ENCODE results near the gene ZBTB20.

ZBTB20 gene

DNA sequence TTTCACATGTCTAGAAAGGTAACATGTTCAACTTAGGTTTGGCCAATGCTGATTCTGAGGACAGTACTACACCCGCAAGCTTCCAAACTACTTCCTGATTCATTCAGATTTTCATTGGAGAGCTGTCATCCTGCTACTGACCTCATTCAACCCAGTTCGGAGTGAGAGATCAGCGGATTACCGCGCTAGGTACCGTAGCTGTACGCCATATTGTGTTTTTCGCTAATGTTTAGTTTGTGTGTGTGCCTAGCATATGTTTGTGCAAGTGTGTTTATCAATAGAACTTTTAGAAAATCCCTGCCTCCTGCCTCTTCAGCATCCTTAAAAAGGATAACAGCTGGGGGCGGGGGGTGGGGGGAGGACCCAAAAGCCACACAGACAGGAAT, 1.1 kb downstream of the ZBTB20 start:
- Histone ChIP-seq H3K56ac (ENCODE audit: low read length) (peak overlapping the region; percentile 95), H4K8ac (ENCODE audit: low read depth, low read length) (no peak overlapping the region), H3K36me3 (ENCODE audit: control insufficient read depth, insufficient read depth, low read length) (no peaks in the 10 kb centered on the region), H3K23ac (ENCODE audit: low read length) (no peak overlapping the region), H3K4me2 (ENCODE audit: low read length) (peak overlapping the region; percentile 70), H2BK5ac (ENCODE audit: low read length) (no peak overlapping the region), H2BK120ac (ENCODE audit: low read depth, low read length) (no peak overlapping the region), H3K79me1 (ENCODE audit: low read length) (no peaks in the 10 kb centered on the region), H3K27me3 (ENCODE audit: insufficient read depth, low read length, poor library complexity) (no peaks in the 10 kb centered on the region), H3K4me1 (ENCODE audit: control insufficient read depth, low read depth, low read length) (no peaks in the 10 kb centered on the region), H3K18ac (ENCODE audit: low read length) (no peak overlapping the region), H3K27ac (ENCODE audit: low read depth, low read length) (no peak overlapping the region), H2BK15ac (replicated peaks; ENCODE audit: low read depth) (no peak overlapping the region), H3K4ac (ENCODE audit: low read depth, low read length) (no peak overlapping the region), H3K9ac (ENCODE audit: low read length) (peak overlapping the region; percentile 71), H3K79me2 (ENCODE audit: control insufficient read depth, insufficient read depth, low read length) (no peaks in the 10 kb centered on the region), H2AK5ac (ENCODE audit: low read length) (no peak overlapping the region), H4K5ac (ENCODE audit: low read length) (no peak overlapping the region), H3K4me3 (ENCODE audit: low read length) (peak overlapping the region; percentile 74)
- no CpG with 5 or more reads among the region's 9 CpGs for WGBS (ENCODE audit: extremely low coverage, insufficient coverage, low lambda C conversion rate)
- peak; percentile 67 for DNase-seq

DNA sequence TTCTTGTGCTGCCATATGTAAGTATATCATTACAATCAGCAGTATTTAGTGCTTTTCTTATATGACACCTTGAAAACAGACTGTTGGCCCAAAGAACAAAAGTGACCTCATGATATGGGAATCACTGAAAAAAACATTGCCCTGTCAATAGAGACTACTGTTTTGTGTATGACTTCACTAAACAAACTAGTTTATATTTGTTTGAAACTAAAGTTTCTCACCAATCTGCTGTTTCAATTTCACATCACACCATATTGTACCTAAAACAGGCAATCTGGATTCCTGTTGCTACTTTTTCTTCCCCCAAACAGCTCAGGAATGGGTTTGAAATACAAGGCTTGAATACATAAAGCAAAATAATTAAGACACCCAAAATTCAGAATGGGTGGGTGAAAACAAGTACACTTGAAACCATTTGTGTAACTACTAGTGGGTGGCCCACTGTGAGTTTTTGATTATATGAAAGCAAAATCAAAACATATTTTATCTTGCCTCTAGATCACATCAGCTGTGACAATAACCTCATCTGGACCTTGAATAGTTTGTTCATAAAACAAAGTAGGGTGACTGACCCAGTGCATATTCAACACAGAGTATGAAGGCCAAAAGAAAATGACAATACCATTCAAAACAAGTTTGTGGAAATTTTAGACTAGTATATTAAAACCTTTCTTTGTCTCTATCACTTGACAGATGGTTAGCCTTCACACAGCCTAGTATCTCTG, 5.9 kb downstream of the ZBTB20 start:
- Histone ChIP-seq H3K4ac (ENCODE audit: low read depth, low read length) (no peak overlapping the region), H2BK15ac (replicated peaks; ENCODE audit: low read depth) (no peak overlapping the region), H2BK5ac (ENCODE audit: low read length) (no peak overlapping the region), H2AK5ac (ENCODE audit: low read length) (no peak overlapping the region), H3K27me3 (ENCODE audit: insufficient read depth, low read length, poor library complexity) (no peaks in the 10 kb centered on the region), H3K56ac (ENCODE audit: low read length) (no peak overlapping the region), H4K5ac (ENCODE audit: low read length) (no peak overlapping the region), H3K79me2 (ENCODE audit: control insufficient read depth, insufficient read depth, low read length) (no peaks in the 10 kb centered on the region), H3K18ac (ENCODE audit: low read length) (no peak overlapping the region), H3K4me3 (ENCODE audit: low read length) (no peak overlapping the region), H3K36me3 (ENCODE audit: control insufficient read depth, insufficient read depth, low read length) (no peaks in the 10 kb centered on the region), H3K23ac (ENCODE audit: low read length) (no peak overlapping the region), H3K9ac (ENCODE audit: low read length) (no peak overlapping the region), H3K27ac (ENCODE audit: low read depth, low read length) (no peak overlapping the region), H3K79me1 (ENCODE audit: low read length) (no peaks in the 10 kb centered on the region), H2BK120ac (ENCODE audit: low read depth, low read length) (no peak overlapping the region), H3K4me1 (ENCODE audit: control insufficient read depth, low read depth, low read length) (no peaks in the 10 kb centered on the region), H4K8ac (ENCODE audit: low read depth, low read length) (no peak overlapping the region), H3K4me2 (ENCODE audit: low read length) (no peak overlapping the region)
- DNase-seq = no peak

DNA sequence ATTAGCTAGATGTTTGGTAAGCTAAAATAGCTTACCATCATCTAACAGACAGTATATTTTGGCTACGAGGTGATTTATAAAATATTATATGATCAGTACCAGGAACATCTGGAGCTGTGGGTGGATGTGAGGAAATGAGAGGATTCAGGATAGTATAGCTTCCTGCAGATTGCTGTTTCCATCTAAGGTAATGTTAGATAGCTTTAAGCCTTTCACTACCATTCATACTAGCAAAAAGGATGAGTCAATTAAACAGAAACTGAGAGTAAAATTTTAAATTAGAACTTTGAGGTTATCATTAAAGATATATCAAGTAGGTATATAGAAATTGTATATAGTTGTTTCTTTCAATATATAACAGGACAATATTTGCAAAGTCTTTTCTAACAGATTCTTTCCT, 8.0 kb downstream of the ZBTB20 start:
- Histone ChIP-seq H3K27ac (ENCODE audit: low read depth, low read length) (no peak overlapping the region), H3K4me3 (ENCODE audit: low read length) (no peak overlapping the region), H3K4ac (ENCODE audit: low read depth, low read length) (no peak overlapping the region), H3K4me1 (ENCODE audit: control insufficient read depth, low read depth, low read length) (no peaks in the 10 kb centered on the region), H3K4me2 (ENCODE audit: low read length) (no peak overlapping the region), H2BK5ac (ENCODE audit: low read length) (no peak overlapping the region), H3K18ac (ENCODE audit: low read length) (no peak overlapping the region), H3K36me3 (ENCODE audit: control insufficient read depth, insufficient read depth, low read length) (no peaks in the 10 kb centered on the region), H3K79me2 (ENCODE audit: control insufficient read depth, insufficient read depth, low read length) (no peaks in the 10 kb centered on the region), H3K9ac (ENCODE audit: low read length) (no peak overlapping the region), H4K5ac (ENCODE audit: low read length) (no peak overlapping the region), H2BK15ac (replicated peaks; ENCODE audit: low read depth) (no peak overlapping the region), H3K56ac (ENCODE audit: low read length) (no peak overlapping the region), H2BK120ac (ENCODE audit: low read depth, low read length) (no peak overlapping the region), H2AK5ac (ENCODE audit: low read length) (no peak overlapping the region), H3K23ac (ENCODE audit: low read length) (no peak overlapping the region), H4K8ac (ENCODE audit: low read depth, low read length) (no peak overlapping the region), H3K27me3 (ENCODE audit: insufficient read depth, low read length, poor library complexity) (no peaks in the 10 kb centered on the region), H3K79me1 (ENCODE audit: low read length) (no peaks in the 10 kb centered on the region)
- WGBS (ENCODE audit: extremely low coverage, insufficient coverage, low lambda C conversion rate) = no CpG with 5 or more reads among the region's 1 CpG
- DNase-seq = no peak

DNA sequence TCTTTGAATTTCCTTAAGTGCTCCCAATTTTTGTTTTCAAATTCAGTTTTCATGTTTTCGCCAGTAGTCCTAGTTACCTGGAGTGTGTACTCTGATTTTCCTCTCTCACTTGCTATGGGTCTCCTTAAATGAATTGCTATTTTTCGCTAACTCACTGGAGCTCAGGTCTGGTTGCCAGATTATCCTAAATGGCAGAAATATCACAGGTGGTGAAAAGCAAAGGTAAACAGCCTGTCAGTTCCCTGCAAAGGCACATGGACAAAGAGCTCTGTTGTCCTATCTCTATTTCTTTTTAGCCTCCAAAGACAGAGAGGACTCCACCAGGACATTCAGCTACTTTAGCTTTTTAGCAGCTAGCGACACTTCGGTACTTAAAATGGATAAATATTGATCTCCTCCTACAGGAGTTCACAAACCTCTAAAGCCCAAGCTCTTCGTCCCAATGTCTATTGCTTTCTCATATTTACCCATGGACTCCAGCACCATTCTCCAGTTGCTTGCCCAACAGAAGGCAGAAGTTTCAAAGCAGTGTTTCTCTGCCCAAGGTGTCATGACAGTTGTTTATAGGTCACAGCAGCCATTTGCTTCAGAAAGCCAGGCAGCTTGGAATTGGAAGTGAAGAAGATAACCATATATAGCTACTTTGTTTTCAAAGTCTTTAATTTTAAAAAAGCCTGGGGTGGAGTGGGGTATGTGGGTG, 12.3 kb downstream of the ZBTB20 start:
- Histone ChIP-seq H3K4me1 (ENCODE audit: control insufficient read depth, low read depth, low read length) (no peaks in the 10 kb centered on the region), H4K5ac (ENCODE audit: low read length) (no peak overlapping the region), H3K23ac (ENCODE audit: low read length) (no peak overlapping the region), H3K4ac (ENCODE audit: low read depth, low read length) (no peak overlapping the region), H2BK15ac (replicated peaks; ENCODE audit: low read depth) (no peak overlapping the region), H4K8ac (ENCODE audit: low read depth, low read length) (no peak overlapping the region), H3K27ac (ENCODE audit: low read depth, low read length) (no peak overlapping the region), H2AK5ac (ENCODE audit: low read length) (no peak overlapping the region), H3K79me1 (ENCODE audit: low read length) (no peaks in the 10 kb centered on the region), H3K79me2 (ENCODE audit: control insufficient read depth, insufficient read depth, low read length) (no peaks in the 10 kb centered on the region), H3K18ac (ENCODE audit: low read length) (no peak overlapping the region), H3K9ac (ENCODE audit: low read length) (no peak overlapping the region), H3K36me3 (ENCODE audit: control insufficient read depth, insufficient read depth, low read length) (no peaks in the 10 kb centered on the region), H2BK120ac (ENCODE audit: low read depth, low read length) (no peak overlapping the region), H3K27me3 (ENCODE audit: insufficient read depth, low read length, poor library complexity) (no peaks in the 10 kb centered on the region), H2BK5ac (ENCODE audit: low read length) (no peak overlapping the region), H3K4me3 (ENCODE audit: low read length) (no peak overlapping the region), H3K56ac (ENCODE audit: low read length) (no peak overlapping the region), H3K4me2 (ENCODE audit: low read length) (no peak overlapping the region)
- no peak for DNase-seq
- no CpG with 5 or more reads among the region's 5 CpGs for WGBS (ENCODE audit: extremely low coverage, insufficient coverage, low lambda C conversion rate)

DNA sequence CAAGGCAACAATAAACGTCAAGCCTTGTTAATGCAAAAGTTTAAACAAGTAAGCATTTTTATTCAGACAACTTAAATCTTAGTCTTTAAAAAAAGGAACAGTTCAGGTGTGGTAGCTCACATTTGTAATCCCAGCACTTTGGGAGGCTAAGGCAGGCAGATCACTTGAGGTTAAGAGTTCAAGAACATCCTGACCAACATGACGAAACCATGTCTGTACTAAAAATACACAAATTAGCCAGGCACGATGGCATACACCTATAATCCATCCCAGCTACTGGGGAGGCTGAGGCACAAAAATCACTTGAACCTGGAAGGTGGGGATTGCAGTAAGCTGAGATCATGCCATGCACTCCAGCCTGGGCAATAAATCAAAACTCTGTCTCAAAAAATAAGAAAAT, 19.9 kb downstream of the ZBTB20 start:
- no peak overlapping the region for H3K23ac ChIP-seq (ENCODE audit: low read length)
- WGBS (ENCODE audit: extremely low coverage, insufficient coverage, low lambda C conversion rate) = no CpG with 5 or more reads among the region's 3 CpGs
- H4K5ac ChIP-seq (ENCODE audit: low read length) = no peak overlapping the region
- no peak overlapping the region for H3K27ac ChIP-seq (ENCODE audit: low read depth, low read length)
- no peaks in the 10 kb centered on the region for H3K36me3 ChIP-seq (ENCODE audit: control insufficient read depth, insufficient read depth, low read length)
- H3K79me1 ChIP-seq (ENCODE audit: low read length) = no peaks in the 10 kb centered on the region
- H4K8ac ChIP-seq (ENCODE audit: low read depth, low read length) = no peak overlapping the region
- no peak overlapping the region for H2BK120ac ChIP-seq (ENCODE audit: low read depth, low read length)
- H3K9ac ChIP-seq (ENCODE audit: low read length) = no peak overlapping the region
- H3K18ac ChIP-seq (ENCODE audit: low read length) = no peak overlapping the region
- H3K4me1 ChIP-seq (ENCODE audit: control insufficient read depth, low read depth, low read length) = no peaks in the 10 kb centered on the region
- H2BK5ac ChIP-seq (ENCODE audit: low read length) = no peak overlapping the region
- no peak overlapping the region for H2BK15ac ChIP-seq (replicated peaks; ENCODE audit: low read depth)
- H3K79me2 ChIP-seq (ENCODE audit: control insufficient read depth, insufficient read depth, low read length) = no peaks in the 10 kb centered on the region
- no peak overlapping the region for H3K4me2 ChIP-seq (ENCODE audit: low read length)
- DNase-seq = no peak
- no peak overlapping the region for H3K4me3 ChIP-seq (ENCODE audit: low read length)
- H3K4ac ChIP-seq (ENCODE audit: low read depth, low read length) = no peak overlapping the region
- H2AK5ac ChIP-seq (ENCODE audit: low read length) = no peak overlapping the region
- no peak overlapping the region for H3K56ac ChIP-seq (ENCODE audit: low read length)
- H3K27me3 ChIP-seq (ENCODE audit: insufficient read depth, low read length, poor library complexity) = no peaks in the 10 kb centered on the region

DNA sequence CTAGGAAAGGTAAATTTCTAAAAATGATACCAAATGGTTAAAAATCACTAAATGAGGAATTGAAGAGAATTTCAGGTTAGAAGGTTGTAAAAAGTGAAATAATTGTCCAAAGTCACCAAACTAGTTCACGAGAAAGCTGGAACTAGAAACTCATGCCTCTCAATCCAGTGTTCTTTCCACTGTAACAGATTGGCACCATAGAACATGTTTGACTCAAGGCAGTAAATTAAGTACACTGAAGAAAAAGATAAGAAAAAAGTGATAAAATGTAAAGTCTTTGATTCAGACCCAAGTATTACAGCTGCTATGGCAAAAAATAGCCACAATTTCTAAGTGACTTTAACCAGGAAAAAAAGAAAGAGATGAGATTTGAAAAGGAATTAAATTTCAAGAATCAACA, 26.5 kb downstream of the ZBTB20 start:
- Histone ChIP-seq H3K79me2 (ENCODE audit: control insufficient read depth, insufficient read depth, low read length) (no peaks in the 10 kb centered on the region), H3K79me1 (ENCODE audit: low read length) (no peaks in the 10 kb centered on the region), H3K4me2 (ENCODE audit: low read length) (no peak overlapping the region), H3K4ac (ENCODE audit: low read depth, low read length) (no peak overlapping the region), H3K18ac (ENCODE audit: low read length) (no peak overlapping the region), H3K9ac (ENCODE audit: low read length) (no peak overlapping the region), H2BK120ac (ENCODE audit: low read depth, low read length) (no peak overlapping the region), H3K56ac (ENCODE audit: low read length) (no peak overlapping the region), H3K27me3 (ENCODE audit: insufficient read depth, low read length, poor library complexity) (no peaks in the 10 kb centered on the region), H3K4me3 (ENCODE audit: low read length) (no peak overlapping the region), H2BK15ac (replicated peaks; ENCODE audit: low read depth) (no peak overlapping the region), H3K4me1 (ENCODE audit: control insufficient read depth, low read depth, low read length) (no peaks in the 10 kb centered on the region), H3K36me3 (ENCODE audit: control insufficient read depth, insufficient read depth, low read length) (no peaks in the 10 kb centered on the region), H4K8ac (ENCODE audit: low read depth, low read length) (no peak overlapping the region), H2BK5ac (ENCODE audit: low read length) (no peak overlapping the region), H3K23ac (ENCODE audit: low read length) (no peak overlapping the region), H2AK5ac (ENCODE audit: low read length) (no peak overlapping the region), H4K5ac (ENCODE audit: low read length) (no peak overlapping the region), H3K27ac (ENCODE audit: low read depth, low read length) (no peak overlapping the region)
- no peak for DNase-seq
- no CpG with 5 or more reads among the region's 1 CpG for WGBS (ENCODE audit: extremely low coverage, insufficient coverage, low lambda C conversion rate)
